HG02840 (cell line): ENCODE measurements around the gene NR2C2.

Experiments used
- ATAC-seq: cut with Tn5 transposase; IDR thresholded peaks from one replicate; pipeline ENCODE4 v1.9.1; 2021; ENCODE audit warnings: mild to moderate bottlenecking, moderate library complexity, moderate number of reproducible peaks; ENCODE audit not compliant: unreplicated experiment, low FRiP score

The NR2C2 gene

GRCh38 chr3:15055019-15055557 lies 107.7 kb downstream of the NR2C2 start:
- ATAC-seq: peak; percentile 39

DNA sequence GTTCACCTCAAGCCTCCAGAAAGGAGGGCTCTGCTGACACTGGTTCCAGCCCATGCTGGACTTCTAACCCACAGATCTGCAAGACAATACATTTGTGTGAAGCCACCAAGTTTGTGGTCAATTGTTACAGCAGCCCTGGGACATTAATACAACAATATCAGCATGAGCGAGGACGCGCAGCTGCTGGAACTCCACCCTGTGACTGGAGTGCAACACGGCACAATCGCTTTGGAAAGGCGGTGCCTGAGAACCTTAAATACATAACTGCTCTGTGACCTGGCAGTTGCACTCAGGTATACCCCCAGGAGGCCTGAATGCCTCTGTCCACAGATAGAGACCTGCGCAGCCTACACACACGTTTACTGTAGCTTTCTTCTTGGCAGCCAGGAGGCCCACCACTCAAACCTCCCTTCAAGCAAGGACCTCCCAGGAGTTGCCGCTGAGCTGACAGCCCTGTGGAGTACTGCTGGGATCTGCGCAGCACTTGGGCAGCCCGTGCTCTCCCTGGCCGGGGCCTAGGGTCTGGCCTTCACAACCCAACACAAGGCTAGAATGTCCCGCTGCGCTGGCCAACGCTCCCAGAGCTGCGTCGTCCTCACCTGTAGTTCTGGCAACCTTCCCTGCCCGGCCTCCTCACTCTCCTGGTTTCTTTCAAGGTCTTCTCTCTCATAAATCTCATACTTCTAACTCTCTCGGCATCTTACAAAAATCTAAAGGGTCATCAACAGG lies 109.5 kb downstream of the NR2C2 start:
- no peak for ATAC-seq

- ATAC-seq: no peak
These were observed 112.6 kb downstream of the NR2C2 start for GRCh38 chr3:15060029-15060428.

- no peak for ATAC-seq
These were observed 115.9 kb downstream of the NR2C2 start for GRCh38 chr3:15063238-15063637.

DNA sequence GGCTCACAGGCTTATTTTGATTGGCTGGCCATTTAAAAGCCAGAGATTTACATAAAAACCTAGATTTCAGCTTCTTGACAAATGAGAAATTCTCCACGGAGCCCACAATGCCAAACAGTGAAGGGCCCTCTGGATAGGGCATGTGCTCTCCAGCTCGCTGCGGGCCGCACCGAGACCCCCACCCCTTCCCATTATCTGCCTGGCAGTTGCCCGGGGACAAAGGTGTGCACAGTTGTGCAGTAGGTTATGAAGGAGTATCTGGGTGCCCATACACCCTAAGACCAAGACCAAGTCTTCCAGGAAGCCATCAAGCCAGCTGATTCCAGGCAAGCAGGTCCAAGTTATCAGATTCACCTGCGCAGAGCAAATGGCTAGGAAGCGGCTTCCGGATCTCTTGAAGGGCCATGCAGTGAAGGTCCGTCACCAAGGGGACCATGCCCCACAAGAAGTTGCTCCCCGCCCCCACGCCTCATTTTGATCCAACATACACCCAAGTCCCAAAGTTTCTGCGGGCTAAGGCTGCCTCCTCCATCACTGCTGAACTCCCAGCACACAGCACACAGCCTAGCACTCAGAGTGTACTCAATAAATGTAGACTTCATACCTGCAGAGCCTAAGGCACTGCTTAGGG lies 116.4 kb downstream of the NR2C2 start:
- no peak for ATAC-seq

GRCh38 chr3:15064299-15064834 lies 117.0 kb downstream of the NR2C2 start:
- ATAC-seq: peak; percentile 12

DNA sequence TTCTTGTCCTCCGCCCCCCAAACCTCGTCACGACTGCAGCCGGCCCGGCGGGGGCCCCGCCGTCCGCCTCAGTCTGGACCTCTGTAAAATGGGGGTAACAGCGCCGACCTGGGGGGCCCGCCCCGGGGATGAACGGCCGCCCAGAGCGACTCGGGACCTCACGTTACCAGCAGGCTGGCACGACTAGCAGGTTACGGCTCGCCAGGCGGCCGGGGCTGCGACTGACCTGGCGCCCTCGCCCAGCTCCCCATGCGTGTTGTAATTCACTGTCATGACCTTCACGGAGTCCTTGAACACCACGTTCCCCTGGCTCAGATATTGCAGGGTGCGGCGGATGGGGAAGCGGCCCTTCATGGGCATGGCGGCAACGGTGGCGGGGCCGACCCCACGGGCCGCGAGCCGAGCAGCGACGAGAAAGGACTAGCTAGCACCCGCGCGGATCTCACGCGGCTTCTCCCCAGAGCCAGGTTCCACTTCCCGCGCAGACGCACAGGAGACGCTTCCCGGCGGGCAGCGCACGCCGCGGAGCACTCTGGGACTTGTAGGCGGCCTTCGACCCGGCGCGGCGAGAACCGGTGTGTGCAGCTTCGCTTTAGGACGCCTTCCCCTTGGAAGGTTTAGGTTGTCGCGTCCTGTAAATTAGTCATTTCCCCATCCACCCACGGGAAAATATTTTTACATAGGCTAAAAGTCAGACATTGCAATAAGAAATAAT lies 117.6 kb downstream of the NR2C2 start, which contains the start of gene MRPS25:
MRPS25 (minus strand) TSS at position 481 of the 715 bp plus-strand sequence; CDS start at position 360, 121 bp downstream.
- ATAC-seq: peak; percentile 90

DNA sequence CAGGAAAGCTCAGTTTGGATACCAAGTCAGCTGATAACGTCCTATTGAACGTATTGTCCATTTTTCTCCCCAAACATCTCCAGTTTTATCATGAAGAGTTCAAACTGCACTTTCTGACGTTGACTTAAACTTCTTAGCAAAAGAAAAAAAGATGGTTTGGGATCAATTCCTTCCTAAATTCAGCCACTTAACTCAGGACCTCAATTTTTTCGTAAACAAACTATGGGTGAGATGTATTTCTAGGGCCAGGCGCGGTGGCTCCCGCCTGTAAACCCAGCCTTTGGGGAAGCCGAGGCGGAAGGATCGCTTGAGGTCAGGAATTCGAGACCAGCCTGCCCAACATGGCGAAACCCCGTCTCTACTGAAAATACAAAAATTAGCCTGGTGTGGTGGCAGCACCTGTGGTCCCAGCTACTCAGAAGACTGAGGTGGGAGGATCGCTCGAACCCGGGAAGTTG lies 118.2 kb downstream of the NR2C2 start:
- ATAC-seq: no peak

GRCh38 chr3:15066467-15066866 lies 119.1 kb downstream of the NR2C2 start:
- no peak for ATAC-seq

- no peak for ATAC-seq
These were observed 122.1 kb downstream of the NR2C2 start for GRCh38 chr3:15069441-15069840.

GRCh38 chr3:15071699-15072098 lies 124.3 kb downstream of the NR2C2 start:
- no peak for ATAC-seq

DNA sequence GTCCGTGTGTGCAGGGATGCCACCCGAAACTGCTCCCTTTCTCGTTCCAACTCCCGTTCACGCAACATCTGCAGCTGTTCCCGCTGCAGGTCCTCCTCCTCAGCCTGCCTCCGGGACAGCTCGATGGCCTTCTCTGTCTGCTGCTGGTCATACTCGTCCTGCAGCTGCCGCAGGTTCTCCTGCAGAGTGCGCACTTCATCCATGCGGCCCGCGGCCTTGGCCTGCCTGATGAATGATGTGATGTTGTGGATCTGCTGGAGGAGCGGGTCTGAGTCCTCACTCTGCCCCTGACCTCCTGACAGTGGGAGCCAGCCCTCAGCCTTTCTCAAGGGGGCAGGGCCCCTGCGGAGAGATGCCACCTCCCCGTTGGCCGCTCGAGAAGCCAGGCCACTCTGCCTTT lies 127.1 kb downstream of the NR2C2 start:
- no peak for ATAC-seq

- no peak for ATAC-seq
These were observed 131.7 kb downstream of the NR2C2 start for GRCh38 chr3:15079091-15079490.

- ATAC-seq: no peak
These were observed 134.7 kb downstream of the NR2C2 start for GRCh38 chr3:15081960-15082664.

DNA sequence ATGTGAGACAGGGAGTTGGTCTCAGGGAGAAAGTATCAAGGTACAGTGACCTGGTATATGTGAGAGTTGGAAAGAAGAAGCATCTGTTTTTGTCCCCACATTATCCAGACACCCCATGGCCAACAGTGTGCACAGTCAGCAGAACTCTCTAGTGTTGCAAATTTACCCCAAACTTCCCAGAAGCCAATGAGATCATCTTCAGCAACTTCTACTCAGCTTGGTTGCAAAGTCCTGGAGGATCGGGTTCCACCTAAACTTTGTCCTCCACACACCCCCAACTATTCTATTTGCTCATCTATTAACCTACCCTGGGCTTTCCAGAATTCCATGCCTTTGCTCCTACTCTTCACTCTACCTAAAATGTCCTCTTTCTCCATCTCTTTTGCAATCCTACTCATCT lies 135.9 kb downstream of the NR2C2 start:
- ATAC-seq: no peak

DNA sequence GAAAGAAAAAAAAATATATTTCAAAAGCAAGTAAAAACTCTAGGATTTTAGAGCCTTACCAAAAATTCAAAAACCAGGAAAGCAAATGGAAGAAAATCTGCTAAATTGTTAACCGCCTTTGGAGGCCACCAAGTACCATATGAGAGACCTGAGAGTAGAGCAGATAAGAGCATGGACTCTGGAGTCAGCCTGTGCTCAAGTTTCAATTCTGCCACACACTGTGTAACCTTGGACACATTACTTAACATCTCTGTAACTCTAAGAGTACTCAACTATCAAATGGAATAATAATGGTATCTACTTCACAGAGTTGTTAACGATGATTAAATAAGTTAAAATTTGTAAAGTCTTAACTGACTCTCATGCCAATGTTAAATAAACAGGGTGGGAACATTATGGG lies 138.9 kb downstream of the NR2C2 start:
- no peak for ATAC-seq

DNA sequence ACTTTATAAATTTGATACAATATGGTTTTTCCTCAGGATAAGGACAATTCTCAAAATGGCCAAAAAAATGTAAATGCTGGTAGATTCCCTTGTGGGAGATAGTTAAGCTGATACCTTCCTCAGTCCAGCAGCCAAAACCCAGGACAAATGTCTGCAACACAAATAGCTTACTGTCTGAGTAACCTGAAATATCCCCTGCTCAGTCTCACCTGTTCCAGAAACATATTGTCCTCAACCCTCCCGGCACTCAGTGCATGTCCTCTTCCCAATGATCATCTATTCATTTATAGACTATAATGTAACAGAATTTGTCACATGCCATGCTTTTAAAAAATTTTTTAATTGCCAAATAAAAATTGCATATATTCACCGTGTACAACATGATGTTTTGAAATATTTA lies 139.3 kb downstream of the NR2C2 start:
- no peak for ATAC-seq

DNA sequence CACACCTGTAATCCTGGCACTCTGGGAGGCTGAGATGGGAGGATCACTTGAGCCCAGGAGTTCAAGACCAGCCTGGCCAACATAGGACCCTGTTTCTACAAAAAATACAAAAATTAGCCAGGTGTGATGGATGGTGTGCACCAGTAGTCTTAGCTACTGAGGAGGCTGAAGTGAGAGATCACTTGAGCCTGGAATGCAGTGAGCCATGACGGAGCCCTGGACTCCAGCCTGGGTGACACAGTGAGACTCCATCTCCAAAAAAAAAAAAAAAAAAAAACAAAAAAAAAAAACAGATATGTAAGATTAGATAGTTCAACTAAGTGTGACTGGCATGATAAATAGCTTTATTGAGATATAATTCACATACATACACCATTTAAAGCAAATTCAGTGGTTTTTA lies 141.8 kb downstream of the NR2C2 start:
- ATAC-seq: no peak

DNA sequence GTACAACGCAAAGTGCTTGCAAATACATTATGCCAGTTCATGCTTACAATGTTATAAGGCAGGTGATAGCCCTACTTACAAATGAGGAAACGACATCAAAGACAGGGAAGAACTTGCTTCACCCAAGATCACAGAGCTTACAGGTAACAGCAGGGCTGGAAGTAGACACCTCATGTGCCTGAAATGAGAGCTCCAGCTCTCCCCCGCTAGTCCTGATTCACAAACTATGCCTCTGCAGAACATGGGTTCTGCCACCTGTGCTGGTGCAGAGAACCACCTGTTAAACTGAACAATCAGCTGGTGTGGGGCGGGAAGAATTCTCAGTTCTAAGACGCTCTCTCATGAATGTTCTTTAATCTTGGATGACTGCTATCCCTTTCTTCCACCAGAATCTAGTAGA lies 144.2 kb downstream of the NR2C2 start:
- no peak for ATAC-seq

GRCh38 chr3:15092686-15093085 lies 145.3 kb downstream of the NR2C2 start:
- no peak for ATAC-seq
